ENCODE results near the gene CEP350.
"Not testable (repeated sequence)": the region's sequence is repeated elsewhere in the genome, so short reads cannot be mapped to it uniquely, and the experiment has no call there.

Gene CEP350

DNA sequence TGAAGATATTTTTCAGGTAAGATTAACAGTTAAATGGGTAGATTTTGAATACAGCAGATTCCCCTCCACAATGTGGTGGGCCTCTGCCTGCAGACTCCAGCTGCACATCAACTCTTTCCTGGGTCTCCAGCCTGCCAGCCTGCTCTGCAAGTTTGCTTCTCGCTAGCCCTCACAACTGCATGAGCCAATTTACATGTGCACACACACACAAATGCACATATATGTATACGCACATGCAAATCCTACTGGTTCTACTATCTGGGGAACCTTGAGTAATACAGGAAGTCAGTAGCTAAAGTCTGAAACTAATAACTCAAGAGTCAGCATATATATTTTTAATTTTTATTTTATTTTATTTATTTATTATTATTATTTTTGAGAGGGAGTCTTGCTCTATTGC lies 165.2 kb downstream of the CEP350 start:
- Mint-ChIP-seq H3K27ac (no peak overlapping the region), H3K4me3 (no peak overlapping the region), H3K4me1 (ENCODE audit: low read depth) (no peaks in the 10 kb centered on the region), H3K9me3 (no peaks in the 10 kb centered on the region), H3K36me3 (ENCODE audit: low read depth) (peaks cover 5% of the 10 kb centered on the region), H3K27me3 (ENCODE audit: low read depth) (peaks cover 5% of the 10 kb centered on the region)

DNA sequence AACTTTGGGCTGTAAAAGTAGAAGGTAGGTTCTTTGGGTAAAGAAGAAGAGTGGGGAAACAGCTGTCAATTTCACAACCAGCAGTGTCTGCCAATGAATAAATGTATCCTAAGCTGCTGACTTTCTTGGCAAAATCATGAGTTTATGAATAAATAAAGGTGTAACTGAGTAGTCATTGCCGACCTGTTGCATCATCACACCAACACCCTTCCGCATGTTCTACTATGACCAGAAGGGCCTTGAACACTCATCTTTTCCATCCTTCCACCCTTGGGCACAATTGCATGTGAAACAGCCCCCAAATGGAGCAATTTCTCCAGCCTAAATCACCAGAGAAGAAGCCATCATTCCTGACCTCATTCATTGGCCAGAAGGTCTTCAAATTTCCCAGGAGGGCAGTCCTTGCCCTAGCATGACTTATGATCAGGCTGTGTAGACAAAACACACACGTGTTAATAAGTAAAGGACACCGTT lies 168.9 kb downstream of the CEP350 start:
- no peak overlapping the region for H3K27ac Mint-ChIP-seq

GRCh38 chr1:180130651-180131050 lies 176.0 kb downstream of the CEP350 start:
- no peaks in the 10 kb centered on the region for H3K9me3 Mint-ChIP-seq
- H3K4me1 Mint-ChIP-seq (ENCODE audit: low read depth), result peaks cover 2% of the 10 kb centered on the region
- no peaks in the 10 kb centered on the region for H3K36me3 Mint-ChIP-seq (ENCODE audit: low read depth)
- H3K4me3 Mint-ChIP-seq, result no peak overlapping the region
- H3K27ac Mint-ChIP-seq, result no peak overlapping the region
- H3K27me3 Mint-ChIP-seq (ENCODE audit: low read depth), result peaks cover 5% of the 10 kb centered on the region

More for the DNA sequence above, 168.9 kb downstream of the CEP350 start:
- Mint-ChIP-seq H3K9me3 (no peaks in the 10 kb centered on the region), H3K4me1 (ENCODE audit: low read depth) (peaks cover 2% of the 10 kb centered on the region), H3K4me3 (no peak overlapping the region), H3K27me3 (ENCODE audit: low read depth) (peaks cover 5% of the 10 kb centered on the region), H3K36me3 (ENCODE audit: low read depth) (no peaks in the 10 kb centered on the region)

DNA sequence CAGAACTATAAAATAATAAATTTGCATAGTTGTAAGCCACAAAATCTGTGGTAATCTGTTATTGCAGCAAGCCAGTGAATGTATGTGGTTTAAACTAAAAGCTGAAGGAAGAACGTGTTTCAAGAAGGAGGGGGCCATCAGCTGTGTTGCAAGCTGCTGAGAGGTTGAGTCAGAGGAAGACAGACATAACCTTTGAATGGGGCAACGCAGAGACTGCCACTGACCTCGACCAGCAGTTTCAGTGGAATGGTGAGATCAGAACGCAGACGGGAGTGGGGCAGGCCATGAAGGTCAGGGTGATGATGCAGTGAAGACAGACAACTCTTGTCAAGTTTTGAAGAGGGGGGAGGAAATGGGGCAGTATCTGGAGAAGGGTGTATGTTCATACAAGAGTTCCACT lies 176.9 kb downstream of the CEP350 start:
- Mint-ChIP-seq H3K4me1 (ENCODE audit: low read depth) (peaks cover 2% of the 10 kb centered on the region), H3K4me3 (no peak overlapping the region), H3K9me3 (no peaks in the 10 kb centered on the region), H3K27me3 (ENCODE audit: low read depth) (peaks cover 12% of the 10 kb centered on the region), H3K27ac (no peak overlapping the region), H3K36me3 (ENCODE audit: low read depth) (no peaks in the 10 kb centered on the region)

GRCh38 chr1:180133193-180133592 lies 178.6 kb downstream of the CEP350 start:
- H3K9me3 Mint-ChIP-seq, result no peaks in the 10 kb centered on the region
- peaks cover 20% of the 10 kb centered on the region for H3K27me3 Mint-ChIP-seq (ENCODE audit: low read depth)
- no peaks in the 10 kb centered on the region for H3K4me1 Mint-ChIP-seq (ENCODE audit: low read depth)
- no peak overlapping the region for H3K27ac Mint-ChIP-seq
- no peak overlapping the region for H3K4me3 Mint-ChIP-seq
- H3K36me3 Mint-ChIP-seq (ENCODE audit: low read depth), result no peaks in the 10 kb centered on the region

- H3K27ac Mint-ChIP-seq; H3K36me3 Mint-ChIP-seq (ENCODE audit: low read depth); H3K4me1 Mint-ChIP-seq (ENCODE audit: low read depth); H3K9me3 Mint-ChIP-seq; H3K4me3 Mint-ChIP-seq: not testable (repeated sequence)
- H3K27me3 Mint-ChIP-seq (ENCODE audit: low read depth), result peaks cover 20% of the 10 kb centered on the region
Measured at GRCh38 chr1:180133688-180134087, 179.1 kb downstream of the CEP350 start.

- H3K4me3 Mint-ChIP-seq, result no peak overlapping the region
- no peak overlapping the region for H3K27ac Mint-ChIP-seq
- H3K4me1 Mint-ChIP-seq (ENCODE audit: low read depth), result no peaks in the 10 kb centered on the region
- no peaks in the 10 kb centered on the region for H3K36me3 Mint-ChIP-seq (ENCODE audit: low read depth)
- H3K9me3 Mint-ChIP-seq, result no peaks in the 10 kb centered on the region
- H3K27me3 Mint-ChIP-seq (ENCODE audit: low read depth), result peaks cover 20% of the 10 kb centered on the region
Measured at GRCh38 chr1:180135535-180135934, 180.9 kb downstream of the CEP350 start.

GRCh38 chr1:180136331-180136967 lies 181.8 kb downstream of the CEP350 start:
- H3K4me1 Mint-ChIP-seq (ENCODE audit: low read depth), result no peaks in the 10 kb centered on the region

GRCh38 chr1:180136968-180137356 lies 182.4 kb downstream of the CEP350 start:
- H3K4me3 Mint-ChIP-seq, result no peak overlapping the region
- H3K4me1 Mint-ChIP-seq (ENCODE audit: low read depth), result no peaks in the 10 kb centered on the region
- H3K36me3 Mint-ChIP-seq (ENCODE audit: low read depth), result no peaks in the 10 kb centered on the region
- H3K27me3 Mint-ChIP-seq (ENCODE audit: low read depth), result peaks cover 20% of the 10 kb centered on the region
- H3K9me3 Mint-ChIP-seq, result no peaks in the 10 kb centered on the region
- no peak overlapping the region for H3K27ac Mint-ChIP-seq

More at GRCh38 chr1:180136331-180136967, 181.8 kb downstream of the CEP350 start:
- Mint-ChIP-seq H3K27me3 (ENCODE audit: low read depth) (peaks cover 20% of the 10 kb centered on the region), H3K36me3 (ENCODE audit: low read depth) (no peaks in the 10 kb centered on the region), H3K27ac (no peak overlapping the region), H3K9me3 (no peaks in the 10 kb centered on the region), H3K4me3 (no peak overlapping the region)

GRCh38 chr1:180137776-180138175 lies 183.2 kb downstream of the CEP350 start:
- Mint-ChIP-seq H3K36me3 (ENCODE audit: low read depth) (no peaks in the 10 kb centered on the region), H3K9me3 (no peaks in the 10 kb centered on the region), H3K4me3 (no peak overlapping the region), H3K27me3 (ENCODE audit: low read depth) (peaks cover 26% of the 10 kb centered on the region), H3K4me1 (ENCODE audit: low read depth) (no peaks in the 10 kb centered on the region), H3K27ac (no peak overlapping the region)

- Mint-ChIP-seq H3K9me3 (no peaks in the 10 kb centered on the region), H3K27ac (no peak overlapping the region), H3K36me3 (ENCODE audit: low read depth) (no peaks in the 10 kb centered on the region), H3K27me3 (ENCODE audit: low read depth) (peaks cover 32% of the 10 kb centered on the region), H3K4me3 (no peak overlapping the region), H3K4me1 (ENCODE audit: low read depth) (no peaks in the 10 kb centered on the region)
Measured at GRCh38 chr1:180141381-180141934, 186.8 kb downstream of the CEP350 start.

- peaks cover 23% of the 10 kb centered on the region for H3K27me3 Mint-ChIP-seq (ENCODE audit: low read depth)
- H3K27ac Mint-ChIP-seq, result no peak overlapping the region
- no peak overlapping the region for H3K4me3 Mint-ChIP-seq
- H3K9me3 Mint-ChIP-seq, result no peaks in the 10 kb centered on the region
- no peaks in the 10 kb centered on the region for H3K4me1 Mint-ChIP-seq (ENCODE audit: low read depth)
- H3K36me3 Mint-ChIP-seq (ENCODE audit: low read depth), result no peaks in the 10 kb centered on the region
Measured at GRCh38 chr1:180143359-180143758, 188.7 kb downstream of the CEP350 start.

DNA sequence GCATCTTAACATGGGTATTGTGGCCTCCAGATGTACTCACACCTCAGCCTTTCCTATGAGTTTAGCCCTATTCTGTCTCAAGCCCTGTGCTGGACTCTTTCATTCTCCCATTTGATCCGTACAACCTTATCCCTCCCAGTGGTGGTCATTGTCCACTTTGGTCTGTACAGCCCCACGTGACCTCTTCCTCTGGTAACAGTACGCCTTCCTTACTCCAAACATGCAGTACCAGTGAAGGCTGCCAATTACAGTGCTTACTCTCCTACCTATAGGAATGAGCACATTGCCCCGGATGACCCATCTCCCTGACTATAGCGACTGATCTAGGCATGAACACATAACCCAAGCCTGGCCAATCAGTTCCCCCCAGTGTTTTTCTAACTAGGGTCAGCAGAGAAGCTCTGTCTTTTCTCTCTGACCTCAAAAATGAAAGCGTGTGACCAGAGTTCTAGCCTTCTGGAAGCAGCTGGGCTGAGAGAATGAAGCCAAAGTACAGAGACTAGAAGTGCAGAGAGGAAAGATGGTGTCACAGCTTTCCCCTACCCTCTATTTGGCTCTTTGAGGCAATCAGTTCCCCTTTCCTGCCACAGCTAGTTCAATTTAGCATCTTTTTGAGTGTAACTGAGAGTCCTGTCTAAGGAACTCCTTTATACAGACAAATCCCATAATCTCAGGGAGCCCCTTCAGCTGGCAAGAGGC lies 190.2 kb downstream of the CEP350 start:
- H3K9me3 Mint-ChIP-seq, result no peaks in the 10 kb centered on the region
- H3K36me3 Mint-ChIP-seq (ENCODE audit: low read depth), result no peaks in the 10 kb centered on the region
- H3K4me1 Mint-ChIP-seq (ENCODE audit: low read depth), result no peaks in the 10 kb centered on the region
- no peak overlapping the region for H3K27ac Mint-ChIP-seq
- no peak overlapping the region for H3K4me3 Mint-ChIP-seq
- peaks cover 23% of the 10 kb centered on the region for H3K27me3 Mint-ChIP-seq (ENCODE audit: low read depth)

- H3K36me3 Mint-ChIP-seq (ENCODE audit: low read depth), result no peaks in the 10 kb centered on the region
Measured at GRCh38 chr1:180145446-180145845, 190.8 kb downstream of the CEP350 start.

GRCh38 chr1:180150982-180151381 lies 196.4 kb downstream of the CEP350 start:
- Mint-ChIP-seq H3K4me3 (no peak overlapping the region), H3K27me3 (ENCODE audit: low read depth) (peaks cover 8% of the 10 kb centered on the region), H3K4me1 (ENCODE audit: low read depth) (peaks cover 25% of the 10 kb centered on the region)

More at GRCh38 chr1:180145446-180145845, 190.8 kb downstream of the CEP350 start:
- peaks cover 23% of the 10 kb centered on the region for H3K27me3 Mint-ChIP-seq (ENCODE audit: low read depth)
- H3K4me3 Mint-ChIP-seq, result no peak overlapping the region
- H3K27ac Mint-ChIP-seq, result no peak overlapping the region
- no peaks in the 10 kb centered on the region for H3K4me1 Mint-ChIP-seq (ENCODE audit: low read depth)
- no peaks in the 10 kb centered on the region for H3K9me3 Mint-ChIP-seq

More at GRCh38 chr1:180150982-180151381, 196.4 kb downstream of the CEP350 start:
- no peak overlapping the region for H3K27ac Mint-ChIP-seq
- H3K9me3 Mint-ChIP-seq, result no peaks in the 10 kb centered on the region
- H3K36me3 Mint-ChIP-seq (ENCODE audit: low read depth), result no peaks in the 10 kb centered on the region
